Upper lobe of left lung (tissue), 4 donors: ENCODE data around the gene CRTAC1.

Source experiments
- EP300 ChIP-seq, 4 donors: sonication (generic); formaldehyde crosslinking; IDR thresholded peaks; one replicate each; pipeline ENCODE4 v1.5.1; 2017; ENCODE audit warnings: antibody characterized with exemption in 4 of 4, control low read depth in 2 of 4
- POLR2A ChIP-seq, 4 donors: fragments of 450-650 bp; IDR thresholded peaks; one replicate each; pipeline ENCODE4 v1.5.1; 2016 to 2017; ENCODE audit warnings: antibody characterized with exemption in 4 of 4, mild to moderate bottlenecking in 2 of 4

GRCh38 chr10:98063740-98064027, 33.3 kb upstream of the CRTAC1 start:
- TF ChIP-seq EP300 (IDR thresholded peaks at IDR 0.05) (no peak), POLR2A (IDR thresholded peaks at IDR 0.05) (no peak)
